Measurements from ENCODE around the gene TRIM71. TPM values are rescaled to one million over a fixed set of nuclear protein-coding genes. Genes with fewer than 3 reads are reported as not detected.

TRIM71 gene
- total RNA-seq, 1 experiment from 2014 or later = 274 TPM

- no peak for TF ChIP-seq E2F4 (CRISPR knock-in tag; IDR thresholded peaks at IDR 0.05; ENCODE audit: borderline replicate concordance, low read depth)
Observed at GRCh38 chr3:32883817-32884216, 66.0 kb downstream of the TRIM71 start (continued).

- DNase-seq (ENCODE audit: low spot score) (no peak), ATAC-seq (no peak)
- H3K36me3 Mint-ChIP-seq = peaks cover 63% of the 10 kb centered on the region
- TF ChIP-seq PREB (CRISPR knock-in tag; IDR thresholded peaks at IDR 0.05; ENCODE audit: borderline replicate concordance) (no peak), ZNF671 (CRISPR knock-in tag; IDR thresholded peaks at IDR 0.05) (no peak), TEAD1 (CRISPR knock-in tag; IDR thresholded peaks at IDR 0.05) (no peak), ZNF317 (CRISPR knock-in tag; IDR thresholded peaks at IDR 0.05; ENCODE audit: borderline replicate concordance, low read depth) (no peak), ZNF532 (CRISPR knock-in tag; IDR thresholded peaks at IDR 0.05; ENCODE audit: borderline replicate concordance) (no peak), GABPB1 (CRISPR knock-in tag; IDR thresholded peaks at IDR 0.05) (no peak), NFYB (CRISPR knock-in tag; conservative IDR thresholded peaks at IDR 0.05; ENCODE audit: low read depth) (no peak), FOXK1 (CRISPR knock-in tag; IDR thresholded peaks at IDR 0.05) (no peak), MAX (CRISPR knock-in tag; IDR thresholded peaks at IDR 0.05) (no peak), ZBTB43 (CRISPR knock-in tag; IDR thresholded peaks at IDR 0.05) (no peak), ZNF263 (CRISPR knock-in tag; IDR thresholded peaks at IDR 0.05; ENCODE audit: low read depth) (no peak), E2F1 (CRISPR knock-in tag; IDR thresholded peaks at IDR 0.05) (no peak)
- H3K27ac Mint-ChIP-seq = peak overlapping the region; percentile 26
- no peaks in the 10 kb centered on the region for H3K27me3 Mint-ChIP-seq (ENCODE audit: low read depth)
- H3K9me3 Mint-ChIP-seq = no peaks in the 10 kb centered on the region
- H3K4me1 Mint-ChIP-seq = peaks cover 79% of the 10 kb centered on the region
- ChIA-PET CTCF (interaction anchor here (1.8 to 2.0 kb wide), 2 partner anchors 11 to 103 kb away, joined by 4 to 8 read pairs; no protein-coding TSS in a partner anchor), POLR2A (interaction anchor here (0.9 to 1.4 kb wide), 3 partner anchors 15 to 68 kb away, joined by 3 to 4 read pairs (median 4); no protein-coding TSS in a partner anchor)
- H3K4me3 Mint-ChIP-seq = no peak overlapping the region
Observed at GRCh38 chr3:32884591-32884990, 66.8 kb downstream of the TRIM71 start.
